Ovary (tissue), 9 donors: ENCODE data around the gene ROR2. TPM values are rescaled to one million over a fixed set of nuclear protein-coding genes. Genes with fewer than 3 reads are reported as not detected.

Experiments used
- DNase-seq, 5 donors: peaks; one replicate each; pipeline ENCODE4 v3.0.0-alpha.2; 2019 to 2020
- H3K27ac ChIP-seq, 2 donors: fragments of 200-600 bp; one replicate each; pipeline versions ENCODE4 v1.5.1 to v1.8.0; 2019 to 2022
- H3K27me3 ChIP-seq: fragments of 200-600 bp; one replicate; pipeline ENCODE4 v1.8.0; 2022
- H3K36me3 ChIP-seq: fragments of 200-600 bp; sonication (generic); one replicate; pipeline ENCODE4 v1.5.1; 2019
- H3K4me1 ChIP-seq: one replicate; pipeline ENCODE4 v1.8.1; 2013; ENCODE audit warnings: mild to moderate bottlenecking, moderate library complexity; ENCODE audit not compliant: insufficient read depth
- H3K4me3 ChIP-seq: fragments of 200-600 bp; sonication (generic); one replicate; pipeline ENCODE4 v1.5.1; 2017
- H3K9me3 ChIP-seq, 2 donors: fragments of 200-600 bp in 1 of 2; sonication (generic) in 1 of 2; one replicate each; pipeline versions ENCODE4 v1.5.1 to v1.8.1; 2013 to 2019; ENCODE audit warnings: mild to moderate bottlenecking in 1 of 2, moderate library complexity in 1 of 2
- CTCF ChIP-seq, 3 donors: fragments of 450-650 bp in 2 of 3; fragments of 200-600 bp in 1 of 3; IDR thresholded peaks; one replicate each; pipeline versions ENCODE4 v1.5.1 to v1.8.0; 2016 to 2022; ENCODE audit warnings: antibody characterized with exemption in 3 of 3, mild to moderate bottlenecking in 1 of 3
- EP300 ChIP-seq: sonication (generic); formaldehyde crosslinking; IDR thresholded peaks from one replicate; pipeline ENCODE4 v1.6.1; 2017; ENCODE audit warnings: antibody characterized with exemption
- POLR2A ChIP-seq: fragments of 450-650 bp; IDR thresholded peaks from one replicate; pipeline ENCODE4 v1.6.1; 2017; ENCODE audit warnings: antibody characterized with exemption, mild to moderate bottlenecking, moderate library complexity
- WGBS, 3 donors: extraction: QIAGEN DNeasy Blood & Tissue Kit in 1 of 3; methylation state at CpG; one replicate each; pipeline versions ENCODE4 v1.1.5 to v1.1.7; 2013 to 2017; 5-methylcytosine and 5-hydroxymethylcytosine counted together
- intact Hi-C, 4 donors: fragments of 100-400 bp; cut with DNase I; formaldehyde crosslinking; loops; one replicate each; pipeline versions ENCODE4 v1.11.0 to v1.15.1; 2022 to 2023
- polyA plus RNA-seq, 2 donors: library from polyadenylated mRNA; stranded (reverse); fragments of 200-250 nt in 1 of 2; fragments of 350-450 nt in 1 of 2; fragmentation: Illumina TruSeq in 1 of 2; extraction: RNeasy Lipid Tissue Mini Kit (QIAGEN cat#74804) in 1 of 2; gene quantifications; one replicate each; pipeline ENCODE4 v1.2.3, GENCODE V29; 2013 to 2014
- total RNA-seq, 7 donors: library from RNA; depleted of rRNA in 2 of 7; stranded (reverse); fragments of >200 nt in 2 of 7; fragmentation: NEBNext Ultra II Directional in 3 of 7; extraction: Animal tissue kit (Norgen Biotek cat#: 25700) in 3 of 7; gene quantifications; one replicate each; pipeline versions ENCODE4 v1.1.0 to v1.2.4, GENCODE V29; 2016 to 2023
- donor health status: DM: no; HTN: no; CAD: no; lungs with moderate emphysema.
- donor health status: DM: no; HTN: no; CAD: no.
- donor health status: Bipolar disorder and iron deficiency.
- donor health status: DM: yes; HTN: yes; CAD: no.
- donor health status: DM: no; HTN: no; CAD: no.
- donor health status: DM: yes; HTN: yes; CAD: no.

ROR2 gene
- total and polyA plus RNA-seq, 9 donors, result 11.4 to 35.5 (median 27.7) TPM

DNA sequence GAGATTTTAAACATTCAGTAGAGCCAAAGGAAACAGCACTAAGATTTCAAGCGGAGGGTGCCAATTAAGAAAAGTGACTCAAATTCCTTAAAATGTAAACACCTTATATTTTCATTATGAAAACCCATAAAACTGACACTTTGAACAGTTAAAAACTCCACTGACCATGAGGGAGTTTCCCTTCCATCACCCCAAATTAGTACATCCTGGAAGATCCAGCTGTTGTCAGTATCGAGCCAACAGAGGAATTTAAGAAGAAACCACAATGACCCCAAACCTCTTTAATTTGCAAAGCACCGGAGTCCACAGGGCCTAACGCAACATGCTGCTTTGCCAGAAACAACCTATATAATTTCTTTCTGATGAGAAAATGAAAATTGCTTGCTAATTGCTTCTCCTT lies 41.3 kb downstream of the ROR2 start:
- no peaks in the 10 kb centered on the region for H3K36me3 ChIP-seq
- intact Hi-C loops, result no loop called here
- no peaks in the 10 kb centered on the region for H3K27me3 ChIP-seq
- DNase-seq, result no peak
- H3K4me3 ChIP-seq, result no peak overlapping the region
- TF ChIP-seq CTCF (IDR thresholded peaks at IDR 0.05) (no peak), EP300 (no peak), POLR2A (no peak)
- peaks cover 8% of the 10 kb centered on the region for H3K4me1 ChIP-seq
- 6 to 14% (median 14%) methylated on average over 4 of the region's 4 CpGs for WGBS, 3 donors
- H3K9me3 ChIP-seq, result no peaks in the 10 kb centered on the region
- no peak overlapping the region for H3K27ac ChIP-seq

DNA sequence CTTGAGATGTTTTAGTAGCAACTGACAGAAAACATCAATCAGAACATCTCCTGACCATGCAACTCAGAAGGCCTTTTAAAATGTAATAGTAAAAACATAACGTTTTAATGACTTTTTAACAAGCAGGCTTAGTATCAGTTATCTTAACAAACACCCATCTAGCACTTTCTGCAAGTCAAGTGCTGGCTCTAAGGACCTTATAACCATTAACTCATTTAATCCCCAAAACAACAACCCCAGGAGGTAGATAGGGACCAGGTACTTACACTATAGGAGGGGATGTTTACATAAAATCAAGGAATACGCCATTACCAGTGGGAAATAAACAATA lies 41.8 kb downstream of the ROR2 start:
- intact Hi-C loops, result no loop called here
- peaks cover 5% of the 10 kb centered on the region for H3K4me1 ChIP-seq
- H3K36me3 ChIP-seq, result no peaks in the 10 kb centered on the region
- no peaks in the 10 kb centered on the region for H3K9me3 ChIP-seq
- H3K27me3 ChIP-seq, result no peaks in the 10 kb centered on the region
- H3K4me3 ChIP-seq, result no peak overlapping the region
- H3K27ac ChIP-seq, result no peak overlapping the region
- no peak for DNase-seq
- no peak for TF ChIP-seq EP300
- 42 to 66% (median 58%) methylated on average over 2 of the region's 2 CpGs for WGBS, 3 donors

- Histone ChIP-seq H3K36me3 (no peaks in the 10 kb centered on the region), H3K4me3 (no peak overlapping the region), H3K9me3 (no peaks in the 10 kb centered on the region), H3K27me3 (no peaks in the 10 kb centered on the region), H3K27ac (no peak overlapping the region), H3K4me1 (peaks cover 5% of the 10 kb centered on the region)
- intact Hi-C loops, result no loop called here
- 76 to 85% (median 79%) methylated on average over 8 of the region's 8 CpGs for WGBS, 3 donors
- no peak for DNase-seq
- TF ChIP-seq POLR2A (no peak), CTCF (IDR thresholded peaks at IDR 0.05) (no peak), EP300 (no peak)
These were observed 42.3 kb downstream of the ROR2 start for GRCh38 chr9:91907484-91908292.

DNA sequence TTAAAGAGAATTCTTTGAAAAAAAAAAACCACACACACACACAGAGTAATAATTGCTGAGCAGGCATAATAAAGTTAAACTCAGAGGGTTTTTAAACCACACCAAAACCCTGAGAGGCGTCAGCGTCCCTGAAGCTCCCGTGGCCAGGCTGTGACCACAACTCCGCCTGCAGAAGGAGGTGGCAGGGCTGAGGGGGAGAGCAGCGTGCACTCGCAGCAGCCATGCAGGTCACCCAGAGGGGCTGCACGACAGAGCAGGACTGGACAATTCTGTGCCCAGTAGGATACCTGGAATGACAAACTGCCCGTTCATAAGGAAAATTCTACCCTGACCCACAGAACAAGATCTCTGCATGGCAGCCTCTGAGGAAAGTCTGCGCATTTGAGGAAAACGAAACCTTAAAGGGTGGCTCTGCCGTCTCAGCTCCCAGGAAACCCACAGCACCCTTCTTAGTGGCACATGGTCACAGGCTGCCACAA lies 44.0 kb downstream of the ROR2 start:
- Histone ChIP-seq H3K27ac (no peak overlapping the region), H3K27me3 (no peaks in the 10 kb centered on the region), H3K4me3 (no peak overlapping the region), H3K36me3 (no peaks in the 10 kb centered on the region), H3K9me3 (no peaks in the 10 kb centered on the region), H3K4me1 (peaks cover 11% of the 10 kb centered on the region)
- 60 to 83% (median 69%) methylated on average over 11 of the region's 11 CpGs for WGBS, 3 donors
- intact Hi-C loops, result no loop called here
- no peak for DNase-seq
- no peak for TF ChIP-seq POLR2A
- no peak for TF ChIP-seq CTCF (IDR thresholded peaks at IDR 0.05)
- TF ChIP-seq EP300, result no peak

DNA sequence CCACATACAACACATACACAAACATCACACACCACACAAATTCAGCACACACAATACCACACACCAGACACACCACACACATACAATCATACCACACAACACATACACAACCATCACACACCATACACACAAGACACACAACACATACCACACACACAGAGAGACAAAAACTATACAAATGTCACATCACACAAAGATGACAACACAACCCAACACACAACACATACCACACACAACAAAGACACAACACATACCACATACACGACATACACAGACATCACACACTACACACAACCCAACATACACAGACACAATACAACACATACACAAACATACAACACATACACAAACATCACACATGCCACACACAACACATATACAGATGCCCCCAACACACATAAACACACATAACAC lies 44.8 kb downstream of the ROR2 start:
- peaks cover 12% of the 10 kb centered on the region for H3K4me1 ChIP-seq
- 89 to 96% (median 96%) methylated on average over 1 of the region's 1 CpG for WGBS, 3 donors
- DNase-seq, result no peak
- H3K4me3 ChIP-seq, result no peak overlapping the region
- H3K9me3 ChIP-seq, result no peaks in the 10 kb centered on the region
- intact Hi-C loops, result no loop called here
- no peaks in the 10 kb centered on the region for H3K27me3 ChIP-seq
- no peak overlapping the region for H3K27ac ChIP-seq
- H3K36me3 ChIP-seq, result no peaks in the 10 kb centered on the region
- TF ChIP-seq POLR2A, result no peak
- no peak for TF ChIP-seq EP300
- TF ChIP-seq CTCF (IDR thresholded peaks at IDR 0.05), result no peak
